Measurements from ENCODE around the gene TUBB8.

- TF ChIP-seq POLR2A (IDR thresholded peaks at IDR 0.05) = no peak
- no peak for TF ChIP-seq CTCF (IDR thresholded peaks at IDR 0.05)
Measured at GRCh38 chr10:87177-88080, 38.3 kb upstream of the TUBB8 start.

All from uterus (tissue), 2 donors.